GM19035 (cell line): ENCODE results near the gene ITGAE.

Source experiments
- ATAC-seq: cut with Tn5 transposase; IDR thresholded peaks from one replicate; pipeline ENCODE4 v1.9.1; 2021; ENCODE audit not compliant: unreplicated experiment

The ITGAE gene

GRCh38 chr17:3698139-3698538 lies 102.8 kb downstream of the ITGAE start:
- no peak for ATAC-seq

GRCh38 chr17:3697103-3697476 lies 103.9 kb downstream of the ITGAE start:
- no peak for ATAC-seq

GRCh38 chr17:3695723-3696411 lies 105.1 kb downstream of the ITGAE start, which contains the start of gene P2RX5:
Gene P2RX5 (minus strand): TSS chr17:3696155. CDS start chr17:3696005, 150 bp downstream.
- ATAC-seq = peak; percentile 37

- ATAC-seq = no peak
Measured at GRCh38 chr17:3695129-3695722, 105.8 kb downstream of the ITGAE start.

GRCh38 chr17:3693829-3694231 lies 107.2 kb downstream of the ITGAE start:
- ATAC-seq = peak; percentile 54

GRCh38 chr17:3693141-3693540 lies 107.8 kb downstream of the ITGAE start:
- ATAC-seq = no peak

- ATAC-seq = no peak
Measured at GRCh38 chr17:3692346-3692745, 108.6 kb downstream of the ITGAE start.

- no peak for ATAC-seq
Measured at GRCh38 chr17:3691617-3692067, 109.3 kb downstream of the ITGAE start.

GRCh38 chr17:3690094-3690715 lies 110.8 kb downstream of the ITGAE start:
- no peak for ATAC-seq

GRCh38 chr17:3689262-3690093 lies 111.5 kb downstream of the ITGAE start:
- no peak for ATAC-seq

- no peak for ATAC-seq
Measured at GRCh38 chr17:3688852-3689261, 112.1 kb downstream of the ITGAE start.

- ATAC-seq = no peak
Measured at GRCh38 chr17:3688027-3688553, 112.9 kb downstream of the ITGAE start.

GRCh38 chr17:3685174-3685573 lies 115.8 kb downstream of the ITGAE start:
- no peak for ATAC-seq

- no peak for ATAC-seq
Measured at GRCh38 chr17:3683054-3683511, 117.9 kb downstream of the ITGAE start.

- no peak for ATAC-seq
Measured at GRCh38 chr17:3682033-3682432, 119.0 kb downstream of the ITGAE start.

- ATAC-seq = no peak
Measured at GRCh38 chr17:3681565-3681964, 119.4 kb downstream of the ITGAE start.

GRCh38 chr17:3681057-3681456 lies 119.9 kb downstream of the ITGAE start:
- ATAC-seq = no peak

GRCh38 chr17:3679531-3680126 lies 121.4 kb downstream of the ITGAE start:
- no peak for ATAC-seq

- no peak for ATAC-seq
Measured at GRCh38 chr17:3678821-3679530, 122.0 kb downstream of the ITGAE start.
